Fibroblast of upper back skin (primary cell): ENCODE data around the gene GRAMD4.

Experiments used
- DNase-seq: peaks from one replicate; pipeline ENCODE4 v3.0.0-alpha.2; 2013

The GRAMD4 gene

DNA sequence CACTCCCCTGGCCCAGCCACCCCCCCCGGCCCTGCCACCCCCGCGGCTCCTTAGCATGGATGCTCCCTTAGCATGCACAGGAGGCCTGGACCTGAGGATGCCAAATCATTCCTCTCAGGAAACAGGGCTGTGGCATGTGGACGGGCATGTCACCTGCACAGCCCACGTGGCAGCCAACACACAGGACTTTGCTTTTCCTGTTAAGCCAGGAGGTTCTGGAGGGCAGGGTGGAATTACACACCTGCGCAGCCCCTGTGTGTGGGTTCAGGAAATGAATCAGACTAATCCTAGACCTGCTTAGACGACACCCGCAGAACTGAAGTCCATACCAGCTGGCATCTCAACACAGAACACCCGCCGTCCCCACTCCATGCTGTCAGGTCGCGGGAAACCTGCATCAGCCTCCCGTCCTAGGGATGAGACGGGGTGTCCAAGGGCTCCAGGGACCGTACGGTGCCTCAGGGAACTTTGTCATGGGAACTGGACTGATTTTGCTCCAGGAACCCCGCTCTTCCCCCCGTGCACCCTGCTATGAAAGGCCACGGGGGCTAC is 107.7 kb downstream of the GRAMD4 start:
- no peak for DNase-seq

DNA sequence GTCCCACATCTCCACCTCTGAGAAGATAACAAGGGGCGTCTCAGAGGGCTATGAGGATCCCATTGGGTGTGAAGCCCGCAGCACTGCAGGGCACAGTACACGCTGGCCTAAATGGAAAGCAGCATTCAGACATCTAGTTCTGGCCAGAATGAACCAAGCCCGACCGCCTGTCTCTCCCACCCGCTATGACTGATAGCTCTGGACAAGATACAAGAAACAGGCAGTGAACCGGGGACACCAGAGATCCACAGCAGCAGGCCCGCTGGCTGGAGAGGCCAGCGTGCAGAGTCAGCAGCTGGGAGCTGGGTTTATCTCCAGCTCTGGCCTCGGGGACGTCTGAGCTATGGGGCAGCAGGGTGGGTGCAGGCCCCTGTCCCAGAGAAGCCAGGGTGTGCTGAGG is 108.3 kb downstream of the GRAMD4 start:
- no peak for DNase-seq
